ENCODE measurements around the gene DNAH6.

DNA sequence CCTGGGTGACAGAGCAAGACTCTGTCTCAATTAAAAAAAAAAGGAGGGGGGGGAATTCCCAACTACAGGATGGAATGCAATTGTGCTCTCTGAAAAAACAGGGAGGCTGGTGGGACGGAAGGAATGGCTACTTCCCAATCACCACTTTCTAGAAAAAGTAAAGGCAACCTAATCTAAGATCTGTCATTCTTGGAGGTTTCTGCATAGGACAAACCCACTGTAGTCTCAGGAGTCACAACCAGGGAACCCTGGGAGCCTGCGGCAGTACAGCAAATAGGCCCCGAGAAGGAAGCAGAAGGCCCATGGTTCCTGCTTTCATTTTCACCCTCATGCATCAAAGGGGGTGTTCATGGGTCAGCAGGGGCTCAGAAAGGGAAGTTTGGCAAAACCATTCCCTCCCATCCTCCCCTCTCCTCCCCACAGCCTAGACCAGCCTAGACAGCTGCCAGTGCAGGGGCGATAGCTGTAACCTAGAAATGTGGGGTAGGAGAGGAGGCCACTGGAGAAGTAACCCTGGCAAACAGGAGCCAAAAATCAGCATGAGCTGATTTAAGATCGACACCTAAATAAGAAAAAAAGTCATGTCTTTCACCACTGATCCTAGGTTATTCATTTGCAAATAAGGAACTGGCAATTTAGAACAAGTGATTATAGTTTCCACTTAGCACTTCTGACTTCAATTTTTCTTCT lies 316.6 kb downstream of the DNAH6 start:
- no peak for TF ChIP-seq NRF1 (conservative IDR thresholded peaks at IDR 0.05; ENCODE audit: low read depth, low read length)
- no peak for TF ChIP-seq POLR2A (IDR thresholded peaks at IDR 0.05; ENCODE audit: low read depth, low read length)
- TF ChIP-seq, protein P1, sequence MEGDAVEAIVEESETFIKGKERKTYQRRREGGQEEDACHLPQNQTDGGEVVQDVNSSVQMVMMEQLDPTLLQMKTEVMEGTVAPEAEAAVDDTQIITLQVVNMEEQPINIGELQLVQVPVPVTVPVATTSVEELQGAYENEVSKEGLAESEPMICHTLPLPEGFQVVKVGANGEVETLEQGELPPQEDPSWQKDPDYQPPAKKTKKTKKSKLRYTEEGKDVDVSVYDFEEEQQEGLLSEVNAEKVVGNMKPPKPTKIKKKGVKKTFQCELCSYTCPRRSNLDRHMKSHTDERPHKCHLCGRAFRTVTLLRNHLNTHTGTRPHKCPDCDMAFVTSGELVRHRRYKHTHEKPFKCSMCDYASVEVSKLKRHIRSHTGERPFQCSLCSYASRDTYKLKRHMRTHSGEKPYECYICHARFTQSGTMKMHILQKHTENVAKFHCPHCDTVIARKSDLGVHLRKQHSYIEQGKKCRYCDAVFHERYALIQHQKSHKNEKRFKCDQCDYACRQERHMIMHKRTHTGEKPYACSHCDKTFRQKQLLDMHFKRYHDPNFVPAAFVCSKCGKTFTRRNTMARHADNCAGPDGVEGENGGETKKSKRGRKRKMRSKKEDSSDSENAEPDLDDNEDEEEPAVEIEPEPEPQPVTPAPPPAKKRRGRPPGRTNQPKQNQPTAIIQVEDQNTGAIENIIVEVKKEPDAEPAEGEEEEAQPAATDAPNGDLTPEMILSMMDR (IDR thresholded peaks at IDR 0.05 in 2 of 3, conservative IDR thresholded peaks at IDR 0.05 in 1 of 3; ENCODE audit: control insufficient read depth in 2 of 3, extremely low read depth in 1 of 3, insufficient read depth in 1 of 3, low read depth in 3 of 3, low read length in 3 of 3): no peak
- TF ChIP-seq, protein P2, sequence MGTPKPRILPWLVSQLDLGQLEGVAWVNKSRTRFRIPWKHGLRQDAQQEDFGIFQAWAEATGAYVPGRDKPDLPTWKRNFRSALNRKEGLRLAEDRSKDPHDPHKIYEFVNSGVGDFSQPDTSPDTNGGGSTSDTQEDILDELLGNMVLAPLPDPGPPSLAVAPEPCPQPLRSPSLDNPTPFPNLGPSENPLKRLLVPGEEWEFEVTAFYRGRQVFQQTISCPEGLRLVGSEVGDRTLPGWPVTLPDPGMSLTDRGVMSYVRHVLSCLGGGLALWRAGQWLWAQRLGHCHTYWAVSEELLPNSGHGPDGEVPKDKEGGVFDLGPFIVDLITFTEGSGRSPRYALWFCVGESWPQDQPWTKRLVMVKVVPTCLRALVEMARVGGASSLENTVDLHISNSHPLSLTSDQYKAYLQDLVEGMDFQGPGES (IDR thresholded peaks at IDR 0.05): no peak
- no peak for TF ChIP-seq MTA3 (IDR thresholded peaks at IDR 0.05; ENCODE audit: borderline replicate concordance, low read length)
- TF ChIP-seq, protein P3, sequence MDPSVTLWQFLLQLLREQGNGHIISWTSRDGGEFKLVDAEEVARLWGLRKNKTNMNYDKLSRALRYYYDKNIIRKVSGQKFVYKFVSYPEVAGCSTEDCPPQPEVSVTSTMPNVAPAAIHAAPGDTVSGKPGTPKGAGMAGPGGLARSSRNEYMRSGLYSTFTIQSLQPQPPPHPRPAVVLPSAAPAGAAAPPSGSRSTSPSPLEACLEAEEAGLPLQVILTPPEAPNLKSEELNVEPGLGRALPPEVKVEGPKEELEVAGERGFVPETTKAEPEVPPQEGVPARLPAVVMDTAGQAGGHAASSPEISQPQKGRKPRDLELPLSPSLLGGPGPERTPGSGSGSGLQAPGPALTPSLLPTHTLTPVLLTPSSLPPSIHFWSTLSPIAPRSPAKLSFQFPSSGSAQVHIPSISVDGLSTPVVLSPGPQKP (IDR thresholded peaks at IDR 0.05; ENCODE audit: low read depth, low read length): no peak

All from GM12878 (cell line).